ENCODE results near the gene GLDC. TPM values are rescaled to one million over a fixed set of nuclear protein-coding genes. Genes with fewer than 3 reads are reported as not detected.

The GLDC gene
- total RNA-seq, 2 donors from 2014 or later: 0.39 TPM; not detected in 1

DNA sequence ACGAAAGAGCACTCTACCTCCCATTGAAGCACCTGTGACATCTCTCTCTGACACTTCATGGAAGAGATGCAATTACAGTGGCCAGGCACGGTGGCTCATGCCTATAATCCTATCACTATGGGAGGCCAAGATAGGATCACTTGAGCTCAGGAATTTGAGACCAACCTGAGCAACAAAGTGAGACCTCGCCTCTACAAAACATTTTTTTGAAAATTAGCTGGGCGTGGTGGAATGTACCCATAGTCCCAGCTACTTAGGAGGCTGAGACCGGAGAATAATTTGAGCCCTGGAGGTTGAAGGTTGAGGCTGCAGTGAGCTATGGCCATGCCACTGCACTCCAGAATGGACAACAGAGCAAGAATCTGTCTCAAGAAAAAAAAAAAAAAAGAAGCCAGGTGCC, 45.5 kb downstream of the GLDC start:
- Histone ChIP-seq H3K4me3 (no peak overlapping the region), H3K27me3 (no peaks in the 10 kb centered on the region)

DNA sequence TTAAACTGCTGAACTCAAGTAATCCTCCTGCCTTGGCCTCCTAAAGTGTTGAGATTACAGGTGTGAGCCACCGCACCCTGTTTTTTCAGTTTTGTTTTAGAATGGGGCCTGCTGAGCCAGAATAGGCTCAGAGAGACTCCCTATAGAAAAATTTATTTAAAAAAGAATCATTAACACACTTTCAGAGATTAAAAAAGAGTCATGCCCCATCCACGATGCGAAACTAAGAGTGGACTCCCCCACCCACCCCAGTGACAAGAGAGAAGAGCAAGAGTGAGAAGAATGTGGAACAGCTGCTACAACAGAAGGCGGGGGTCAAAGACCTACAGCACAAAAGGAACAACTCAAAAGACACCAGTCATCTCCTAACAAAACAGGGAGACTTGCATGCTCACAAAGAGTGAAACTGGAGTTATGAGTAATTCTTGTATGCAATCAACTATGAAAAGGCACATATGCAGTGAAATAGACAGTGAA, 47.2 kb downstream of the GLDC start:
- DNase-seq (ENCODE audit: low spot score): no peak

More for the DNA sequence above, 45.5 kb downstream of the GLDC start:
- TF ChIP-seq, protein P1, sequence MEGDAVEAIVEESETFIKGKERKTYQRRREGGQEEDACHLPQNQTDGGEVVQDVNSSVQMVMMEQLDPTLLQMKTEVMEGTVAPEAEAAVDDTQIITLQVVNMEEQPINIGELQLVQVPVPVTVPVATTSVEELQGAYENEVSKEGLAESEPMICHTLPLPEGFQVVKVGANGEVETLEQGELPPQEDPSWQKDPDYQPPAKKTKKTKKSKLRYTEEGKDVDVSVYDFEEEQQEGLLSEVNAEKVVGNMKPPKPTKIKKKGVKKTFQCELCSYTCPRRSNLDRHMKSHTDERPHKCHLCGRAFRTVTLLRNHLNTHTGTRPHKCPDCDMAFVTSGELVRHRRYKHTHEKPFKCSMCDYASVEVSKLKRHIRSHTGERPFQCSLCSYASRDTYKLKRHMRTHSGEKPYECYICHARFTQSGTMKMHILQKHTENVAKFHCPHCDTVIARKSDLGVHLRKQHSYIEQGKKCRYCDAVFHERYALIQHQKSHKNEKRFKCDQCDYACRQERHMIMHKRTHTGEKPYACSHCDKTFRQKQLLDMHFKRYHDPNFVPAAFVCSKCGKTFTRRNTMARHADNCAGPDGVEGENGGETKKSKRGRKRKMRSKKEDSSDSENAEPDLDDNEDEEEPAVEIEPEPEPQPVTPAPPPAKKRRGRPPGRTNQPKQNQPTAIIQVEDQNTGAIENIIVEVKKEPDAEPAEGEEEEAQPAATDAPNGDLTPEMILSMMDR (IDR thresholded peaks at IDR 0.05): no peak
- no peaks in the 10 kb centered on the region for H3K9me3 ChIP-seq
- H3K36me3 ChIP-seq: no peaks in the 10 kb centered on the region
- no peak for DNase-seq (ENCODE audit: low spot score)
- H3K27ac ChIP-seq: no peak overlapping the region
- no peaks in the 10 kb centered on the region for H3K4me1 ChIP-seq

DNA sequence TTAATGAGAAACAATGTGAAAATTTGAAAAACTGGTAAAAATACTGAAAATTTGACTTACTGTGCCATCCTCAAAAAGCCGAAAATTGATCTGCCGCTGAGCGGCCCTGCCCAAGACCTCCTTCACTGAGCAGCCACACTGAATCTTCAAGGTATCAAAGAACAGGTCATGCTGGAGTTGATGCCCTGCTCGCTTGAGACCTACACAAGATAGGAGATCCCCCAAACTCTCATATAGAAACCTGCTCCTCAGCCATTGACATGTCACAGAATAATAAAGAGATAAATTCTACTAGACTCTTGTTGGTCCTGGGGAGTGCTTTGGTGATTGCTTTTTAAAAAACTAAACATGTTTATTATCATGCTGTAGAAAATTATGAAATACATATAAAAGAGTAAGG, 52.7 kb downstream of the GLDC start:
- Histone ChIP-seq H3K9me3 (no peaks in the 10 kb centered on the region), H3K4me3 (no peak overlapping the region), H3K27ac (no peak overlapping the region), H3K4me1 (no peaks in the 10 kb centered on the region), H3K36me3 (no peaks in the 10 kb centered on the region), H3K27me3 (no peaks in the 10 kb centered on the region)
- TF ChIP-seq, protein P1 (IDR thresholded peaks at IDR 0.05): no peak
- no peak for DNase-seq (ENCODE audit: low spot score)

More for the DNA sequence above, 47.2 kb downstream of the GLDC start:
- H3K27ac ChIP-seq: no peak overlapping the region
- TF ChIP-seq, protein P1 (IDR thresholded peaks at IDR 0.05): no peak
- no peaks in the 10 kb centered on the region for H3K9me3 ChIP-seq
- no peaks in the 10 kb centered on the region for H3K4me1 ChIP-seq
- H3K36me3 ChIP-seq: no peaks in the 10 kb centered on the region
- H3K4me3 ChIP-seq: no peak overlapping the region
- no peaks in the 10 kb centered on the region for H3K27me3 ChIP-seq

DNA sequence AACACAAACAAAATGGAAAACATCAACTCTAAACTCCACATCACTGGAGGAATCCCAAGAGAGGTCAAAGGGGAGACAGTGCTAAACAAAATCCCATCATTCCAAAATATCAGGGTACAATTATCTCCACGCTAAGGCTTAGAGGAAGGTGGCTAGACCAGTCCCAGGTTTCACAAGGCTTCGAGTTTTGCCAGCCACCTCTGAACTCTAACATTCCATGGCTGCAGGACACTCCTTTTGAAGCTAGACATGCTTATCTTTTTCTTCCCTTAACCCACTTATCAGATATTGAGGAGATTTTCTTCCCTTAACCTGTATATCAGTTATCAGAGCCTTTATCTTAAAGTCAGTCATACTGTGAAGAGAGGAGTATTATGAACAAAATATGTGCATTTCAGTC, 53.3 kb downstream of the GLDC start:
- Histone ChIP-seq H3K27ac (no peak overlapping the region), H3K4me3 (no peak overlapping the region), H3K4me1 (no peaks in the 10 kb centered on the region), H3K36me3 (no peaks in the 10 kb centered on the region), H3K9me3 (no peaks in the 10 kb centered on the region), H3K27me3 (no peaks in the 10 kb centered on the region)
- DNase-seq (ENCODE audit: low spot score): no peak
- TF ChIP-seq, protein P1 (IDR thresholded peaks at IDR 0.05): no peak

DNA sequence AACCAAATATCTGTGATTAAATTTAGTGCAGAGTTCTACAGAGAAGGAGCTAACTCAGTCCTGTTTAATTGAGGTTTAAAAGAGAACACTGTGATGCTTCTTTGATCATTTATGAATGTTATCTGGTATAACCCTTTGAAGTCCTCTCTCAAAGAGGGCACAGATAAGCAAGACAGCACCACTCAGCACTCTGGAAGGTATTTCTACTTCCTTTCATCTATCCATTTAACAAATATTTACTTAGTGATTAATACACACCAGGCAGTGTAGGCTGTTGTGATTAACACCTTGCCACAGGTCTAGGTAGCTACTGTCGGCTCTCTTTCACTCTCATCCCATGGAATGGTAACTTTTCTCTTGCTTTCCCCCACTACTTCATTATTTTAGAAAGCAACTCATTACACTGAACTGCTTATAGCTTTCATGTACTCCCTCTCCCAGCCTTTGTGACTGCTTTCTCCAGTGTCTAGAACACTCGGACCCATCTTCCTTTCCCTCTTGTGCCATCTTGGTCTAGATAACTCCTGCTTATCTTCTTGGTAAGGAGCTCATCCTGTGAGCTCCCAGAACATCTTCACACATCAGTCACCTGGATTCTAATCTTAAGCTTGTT, 54.7 kb downstream of the GLDC start:
- Histone ChIP-seq H3K4me3 (no peak overlapping the region), H3K4me1 (no peaks in the 10 kb centered on the region), H3K27ac (no peak overlapping the region), H3K9me3 (no peaks in the 10 kb centered on the region), H3K27me3 (no peaks in the 10 kb centered on the region), H3K36me3 (no peaks in the 10 kb centered on the region)
- TF ChIP-seq, protein P1 (IDR thresholded peaks at IDR 0.05): no peak
- no peak for DNase-seq (ENCODE audit: low spot score)

DNA sequence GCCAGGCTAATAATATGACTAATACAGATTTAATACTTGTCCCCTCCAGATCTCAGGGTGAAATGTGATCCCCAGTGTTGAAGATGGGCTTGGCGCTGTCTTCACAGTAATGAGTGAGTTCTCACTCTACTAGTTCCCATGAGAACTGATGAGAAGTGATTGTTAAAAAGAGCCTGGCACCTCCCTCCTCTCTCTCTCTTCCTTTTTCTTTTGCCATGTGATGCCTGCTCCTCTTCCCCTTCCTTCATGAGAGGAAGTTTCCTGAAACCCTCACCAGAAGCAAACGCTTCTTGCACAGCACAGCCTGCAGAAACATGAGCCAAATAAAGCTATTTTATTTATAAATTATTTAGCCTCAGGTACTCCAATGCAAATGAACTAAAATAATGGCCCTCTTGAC, 55.2 kb downstream of the GLDC start:
- TF ChIP-seq, protein P1 (IDR thresholded peaks at IDR 0.05): no peak
- Histone ChIP-seq H3K4me3 (no peak overlapping the region), H3K27ac (no peak overlapping the region), H3K9me3 (no peaks in the 10 kb centered on the region), H3K36me3 (no peaks in the 10 kb centered on the region), H3K4me1 (no peaks in the 10 kb centered on the region), H3K27me3 (no peaks in the 10 kb centered on the region)
- DNase-seq (ENCODE audit: low spot score): no peak
